ENCODE results near the gene LAMP2. TPM values are rescaled to one million over a fixed set of nuclear protein-coding genes. Genes with fewer than 3 reads are reported as not detected.

LAMP2 gene
- total and polyA plus RNA-seq, 10 of the 15 experiments (the other 5 are each of a cell fraction or from before 2014, with no cell fraction given): 21.0 to 48.1 (median 27.3) TPM

DNA sequence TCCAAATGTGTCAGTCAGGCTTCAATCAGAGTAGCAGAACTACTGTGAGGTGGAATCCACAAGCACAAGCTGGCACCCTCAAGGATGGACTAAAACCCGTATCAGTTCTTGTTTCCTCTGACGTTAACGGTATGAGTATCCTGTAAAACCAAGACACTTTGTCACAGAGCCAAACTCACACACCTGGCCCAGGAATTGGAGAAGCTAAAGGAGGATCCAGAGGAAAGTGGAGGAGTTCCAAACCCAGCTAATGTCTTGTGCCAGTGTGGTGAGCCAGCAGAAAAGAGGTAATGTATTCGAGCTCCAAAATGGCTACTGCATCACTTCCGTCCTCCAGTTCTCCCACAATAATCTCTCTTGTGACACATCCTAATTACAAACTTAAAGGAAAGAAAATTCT is 62.5 kb downstream of the LAMP2 start:
- no peaks in the 10 kb centered on the region for H3K27me3 ChIP-seq (replicated peaks in 1 of 2; ENCODE audit: control insufficient read depth in 2 of 2, insufficient read depth in 2 of 2, low read length in 1 of 2)
- no peak overlapping the region for H2AFZ ChIP-seq (ENCODE audit: control insufficient read depth, low read depth, low read length)
- SMC1A ChIA-PET (ENCODE audit: uncharacterized antibody, unreplicated experiment): no interaction called here
- POLR2A ChIA-PET: no interaction called here
- intact Hi-C loops (cut with micrococcal nuclease; ENCODE audit: unreplicated experiment) (no loop called here), in situ Hi-C loops (cut with MboI) (no loop called here)
- H3K9me3 ChIP-seq (replicated peaks; ENCODE audit: control insufficient read depth, insufficient read depth, low read length): no peaks in the 10 kb centered on the region
- H4K20me1 ChIP-seq (ENCODE audit: control insufficient read depth, insufficient read depth): no peaks in the 10 kb centered on the region
- no peak overlapping the region for H3K9ac ChIP-seq (ENCODE audit: control insufficient read depth, insufficient read depth, low read length)
- H3K27ac ChIP-seq (ENCODE audit: control insufficient read depth, insufficient read depth): no peak overlapping the region
- BruUV-seq (replicated peaks): no TSS peak
- TF ChIP-seq DPF2 (IDR thresholded peaks at IDR 0.05): no peak
- no peak for TF ChIP-seq E2F8 (IDR thresholded peaks at IDR 0.05; ENCODE audit: low read depth, partially characterized antibody)
- no peak for TF ChIP-seq ZSCAN29 (IDR thresholded peaks at IDR 0.05)
- no peak for TF ChIP-seq PML (IDR thresholded peaks at IDR 0.05; ENCODE audit: low read length)
- TF ChIP-seq, protein P1, sequence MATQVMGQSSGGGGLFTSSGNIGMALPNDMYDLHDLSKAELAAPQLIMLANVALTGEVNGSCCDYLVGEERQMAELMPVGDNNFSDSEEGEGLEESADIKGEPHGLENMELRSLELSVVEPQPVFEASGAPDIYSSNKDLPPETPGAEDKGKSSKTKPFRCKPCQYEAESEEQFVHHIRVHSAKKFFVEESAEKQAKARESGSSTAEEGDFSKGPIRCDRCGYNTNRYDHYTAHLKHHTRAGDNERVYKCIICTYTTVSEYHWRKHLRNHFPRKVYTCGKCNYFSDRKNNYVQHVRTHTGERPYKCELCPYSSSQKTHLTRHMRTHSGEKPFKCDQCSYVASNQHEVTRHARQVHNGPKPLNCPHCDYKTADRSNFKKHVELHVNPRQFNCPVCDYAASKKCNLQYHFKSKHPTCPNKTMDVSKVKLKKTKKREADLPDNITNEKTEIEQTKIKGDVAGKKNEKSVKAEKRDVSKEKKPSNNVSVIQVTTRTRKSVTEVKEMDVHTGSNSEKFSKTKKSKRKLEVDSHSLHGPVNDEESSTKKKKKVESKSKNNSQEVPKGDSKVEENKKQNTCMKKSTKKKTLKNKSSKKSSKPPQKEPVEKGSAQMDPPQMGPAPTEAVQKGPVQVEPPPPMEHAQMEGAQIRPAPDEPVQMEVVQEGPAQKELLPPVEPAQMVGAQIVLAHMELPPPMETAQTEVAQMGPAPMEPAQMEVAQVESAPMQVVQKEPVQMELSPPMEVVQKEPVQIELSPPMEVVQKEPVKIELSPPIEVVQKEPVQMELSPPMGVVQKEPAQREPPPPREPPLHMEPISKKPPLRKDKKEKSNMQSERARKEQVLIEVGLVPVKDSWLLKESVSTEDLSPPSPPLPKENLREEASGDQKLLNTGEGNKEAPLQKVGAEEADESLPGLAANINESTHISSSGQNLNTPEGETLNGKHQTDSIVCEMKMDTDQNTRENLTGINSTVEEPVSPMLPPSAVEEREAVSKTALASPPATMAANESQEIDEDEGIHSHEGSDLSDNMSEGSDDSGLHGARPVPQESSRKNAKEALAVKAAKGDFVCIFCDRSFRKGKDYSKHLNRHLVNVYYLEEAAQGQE (IDR thresholded peaks at IDR 0.05; ENCODE audit: low read depth, low read length): no peak
- no peak for TF ChIP-seq YY1 (IDR thresholded peaks at IDR 0.05; ENCODE audit: low read depth, low read length)
- no peak for TF ChIP-seq SMARCA5 (IDR thresholded peaks at IDR 0.05)
- TF ChIP-seq PKNOX1 (IDR thresholded peaks at IDR 0.05): no peak
- TF ChIP-seq ZNF622 (IDR thresholded peaks at IDR 0.05): no peak
- TF ChIP-seq, protein P2, sequence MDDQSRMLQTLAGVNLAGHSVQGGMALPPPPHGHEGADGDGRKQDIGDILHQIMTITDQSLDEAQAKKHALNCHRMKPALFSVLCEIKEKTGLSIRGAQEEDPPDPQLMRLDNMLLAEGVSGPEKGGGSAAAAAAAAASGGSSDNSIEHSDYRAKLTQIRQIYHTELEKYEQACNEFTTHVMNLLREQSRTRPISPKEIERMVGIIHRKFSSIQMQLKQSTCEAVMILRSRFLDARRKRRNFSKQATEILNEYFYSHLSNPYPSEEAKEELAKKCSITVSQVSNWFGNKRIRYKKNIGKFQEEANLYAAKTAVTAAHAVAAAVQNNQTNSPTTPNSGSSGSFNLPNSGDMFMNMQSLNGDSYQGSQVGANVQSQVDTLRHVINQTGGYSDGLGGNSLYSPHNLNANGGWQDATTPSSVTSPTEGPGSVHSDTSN (IDR thresholded peaks at IDR 0.05; ENCODE audit: insufficient replicate concordance, low read depth, low read length): no peak
- TF ChIP-seq ZNF384 (IDR thresholded peaks at IDR 0.05; ENCODE audit: borderline replicate concordance, low read depth, low read length): no peak
- TF ChIP-seq SREBF2 (IDR thresholded peaks at IDR 0.05; ENCODE audit: low read length): no peak
- CTCF ChIA-PET: no interaction called here
- H3K4me1 ChIP-seq (ENCODE audit: control insufficient read depth, insufficient read depth, low read length): no peaks in the 10 kb centered on the region
- WGBS (ENCODE audit: insufficient coverage, insufficient replicate concordance, low lambda C conversion rate, missing lambda C conversion rate): 57% methylated on average over 5 of the region's 5 CpGs
- no peak for DNase-seq (ENCODE audit: low read depth, low spot score)
- no peak overlapping the region for H3K4me3 ChIP-seq
- H3K4me2 ChIP-seq (ENCODE audit: control insufficient read depth, insufficient read depth): no peak overlapping the region
- RAD21 ChIA-PET (ENCODE audit: unreplicated experiment): no interaction called here
- no peak for ATAC-seq
- H3K79me2 ChIP-seq (ENCODE audit: control insufficient read depth, insufficient read depth, low read length): no peaks in the 10 kb centered on the region
- no peaks in the 10 kb centered on the region for H3K36me3 ChIP-seq (ENCODE audit: control insufficient read depth in 2 of 2, insufficient read depth in 2 of 2, low read length in 1 of 2)
- FAIRE-seq: no peak

Measured in GM12878 (cell line).